BE2C (cell line): ENCODE results near the gene MUC4.

Source experiments
- DNase-seq: peaks from one replicate; pipeline ENCODE4 v3.0.0-alpha.2; 2020
- H3K27me3 ChIP-seq: fragments of 250-450 bp; sonication (Bioruptor Pico); 2 replicates; pipeline ENCODE4 v1.5.1; 2020; ENCODE audit warnings: mild to moderate bottlenecking
- H3K36me3 ChIP-seq: fragments of 250-450 bp; sonication (Bioruptor Pico); 2 replicates; pipeline ENCODE4 v1.5.1; 2020; ENCODE audit warnings: mild to moderate bottlenecking
- H3K4me1 ChIP-seq: fragments of 250-450 bp; sonication (Bioruptor Pico); 2 replicates; pipeline ENCODE4 v1.5.1; 2020
- H3K4me3 ChIP-seq: 2 replicates; pipeline ENCODE4 v1.5.1; 2011; ENCODE audit warnings: low read depth, low read length
- H3K9me3 ChIP-seq: fragments of 250-450 bp; sonication (Bioruptor Pico); 2 replicates; pipeline ENCODE4 v1.5.1; 2020
- TF ChIP-seq, protein P1 (sequence below): IDR thresholded peaks from 2 replicates; pipeline ENCODE4 v1.5.1; 2012; ENCODE audit warnings: mild to moderate bottlenecking, low read depth, low read length

Gene MUC4

DNA sequence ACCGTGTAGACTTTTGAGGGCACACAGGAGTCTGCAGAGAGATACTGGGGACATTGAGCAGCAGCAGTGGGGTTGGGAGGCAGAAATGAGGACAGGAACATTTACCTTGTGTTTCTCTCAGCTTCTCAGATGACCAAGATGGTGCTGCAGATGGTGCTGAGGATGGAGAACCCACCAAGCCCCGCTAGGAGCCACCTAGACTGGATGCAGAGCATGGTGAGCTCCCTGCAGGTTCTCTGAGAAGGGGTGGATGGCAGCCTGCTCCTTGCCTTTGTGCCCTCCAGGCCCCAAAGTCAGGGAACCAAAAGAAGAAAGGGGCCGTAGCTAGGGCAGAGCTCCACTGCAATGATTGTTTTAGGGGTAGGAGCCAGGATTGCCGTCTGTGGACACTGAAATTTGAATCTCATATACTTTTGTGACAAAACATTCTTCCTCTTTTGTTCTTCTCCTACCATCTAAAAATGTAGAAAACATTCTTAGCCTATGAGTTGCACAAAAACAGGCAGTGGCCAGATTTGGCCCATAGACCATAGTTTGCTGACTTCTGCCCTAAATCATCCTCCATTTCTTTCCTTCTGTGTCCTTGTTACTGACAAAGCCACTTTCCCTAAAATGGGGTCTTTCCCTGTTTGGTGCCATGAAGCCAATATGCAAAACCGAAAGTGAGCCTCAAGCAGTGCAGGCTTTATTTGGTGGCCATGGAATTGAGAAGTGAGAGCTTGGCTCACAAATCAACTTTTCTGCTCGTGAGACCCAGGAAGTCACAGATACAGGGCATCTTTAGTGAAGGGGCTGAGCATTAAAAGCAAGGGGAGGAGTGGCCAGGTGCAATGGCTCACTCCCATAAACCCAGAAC lies 102.9 kb downstream of the MUC4 start:
- Histone ChIP-seq H3K4me3 (no peak overlapping the region), H3K27me3 (no peaks in the 10 kb centered on the region), H3K4me1 (no peaks in the 10 kb centered on the region), H3K36me3 (no peaks in the 10 kb centered on the region), H3K9me3 (no peaks in the 10 kb centered on the region)
- TF ChIP-seq, protein P1, sequence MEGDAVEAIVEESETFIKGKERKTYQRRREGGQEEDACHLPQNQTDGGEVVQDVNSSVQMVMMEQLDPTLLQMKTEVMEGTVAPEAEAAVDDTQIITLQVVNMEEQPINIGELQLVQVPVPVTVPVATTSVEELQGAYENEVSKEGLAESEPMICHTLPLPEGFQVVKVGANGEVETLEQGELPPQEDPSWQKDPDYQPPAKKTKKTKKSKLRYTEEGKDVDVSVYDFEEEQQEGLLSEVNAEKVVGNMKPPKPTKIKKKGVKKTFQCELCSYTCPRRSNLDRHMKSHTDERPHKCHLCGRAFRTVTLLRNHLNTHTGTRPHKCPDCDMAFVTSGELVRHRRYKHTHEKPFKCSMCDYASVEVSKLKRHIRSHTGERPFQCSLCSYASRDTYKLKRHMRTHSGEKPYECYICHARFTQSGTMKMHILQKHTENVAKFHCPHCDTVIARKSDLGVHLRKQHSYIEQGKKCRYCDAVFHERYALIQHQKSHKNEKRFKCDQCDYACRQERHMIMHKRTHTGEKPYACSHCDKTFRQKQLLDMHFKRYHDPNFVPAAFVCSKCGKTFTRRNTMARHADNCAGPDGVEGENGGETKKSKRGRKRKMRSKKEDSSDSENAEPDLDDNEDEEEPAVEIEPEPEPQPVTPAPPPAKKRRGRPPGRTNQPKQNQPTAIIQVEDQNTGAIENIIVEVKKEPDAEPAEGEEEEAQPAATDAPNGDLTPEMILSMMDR: no peak
- no peak for DNase-seq

DNA sequence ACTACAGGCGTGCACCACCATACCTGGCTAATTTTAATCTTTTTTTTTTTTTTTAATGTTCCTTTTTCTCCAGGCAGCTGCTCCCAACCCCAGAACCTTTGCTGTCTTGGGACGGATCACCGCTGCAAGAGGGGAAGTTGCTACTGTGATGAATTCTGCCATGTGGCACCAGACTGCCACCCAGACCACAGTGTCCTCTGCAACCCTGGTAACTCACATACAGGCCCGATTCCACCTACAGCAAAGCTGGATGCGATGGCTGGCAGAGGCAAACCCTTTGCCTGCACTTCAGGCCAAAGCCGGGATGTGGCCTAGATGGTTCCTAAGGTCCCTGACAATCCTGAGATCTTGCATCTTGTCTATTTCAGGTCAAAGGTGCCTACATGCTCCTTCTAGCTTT lies 103.7 kb downstream of the MUC4 start:
- Histone ChIP-seq H3K36me3 (no peaks in the 10 kb centered on the region), H3K9me3 (no peaks in the 10 kb centered on the region), H3K4me1 (no peaks in the 10 kb centered on the region), H3K27me3 (no peaks in the 10 kb centered on the region), H3K4me3 (no peak overlapping the region)
- DNase-seq: no peak
- TF ChIP-seq, protein P1: no peak

DNA sequence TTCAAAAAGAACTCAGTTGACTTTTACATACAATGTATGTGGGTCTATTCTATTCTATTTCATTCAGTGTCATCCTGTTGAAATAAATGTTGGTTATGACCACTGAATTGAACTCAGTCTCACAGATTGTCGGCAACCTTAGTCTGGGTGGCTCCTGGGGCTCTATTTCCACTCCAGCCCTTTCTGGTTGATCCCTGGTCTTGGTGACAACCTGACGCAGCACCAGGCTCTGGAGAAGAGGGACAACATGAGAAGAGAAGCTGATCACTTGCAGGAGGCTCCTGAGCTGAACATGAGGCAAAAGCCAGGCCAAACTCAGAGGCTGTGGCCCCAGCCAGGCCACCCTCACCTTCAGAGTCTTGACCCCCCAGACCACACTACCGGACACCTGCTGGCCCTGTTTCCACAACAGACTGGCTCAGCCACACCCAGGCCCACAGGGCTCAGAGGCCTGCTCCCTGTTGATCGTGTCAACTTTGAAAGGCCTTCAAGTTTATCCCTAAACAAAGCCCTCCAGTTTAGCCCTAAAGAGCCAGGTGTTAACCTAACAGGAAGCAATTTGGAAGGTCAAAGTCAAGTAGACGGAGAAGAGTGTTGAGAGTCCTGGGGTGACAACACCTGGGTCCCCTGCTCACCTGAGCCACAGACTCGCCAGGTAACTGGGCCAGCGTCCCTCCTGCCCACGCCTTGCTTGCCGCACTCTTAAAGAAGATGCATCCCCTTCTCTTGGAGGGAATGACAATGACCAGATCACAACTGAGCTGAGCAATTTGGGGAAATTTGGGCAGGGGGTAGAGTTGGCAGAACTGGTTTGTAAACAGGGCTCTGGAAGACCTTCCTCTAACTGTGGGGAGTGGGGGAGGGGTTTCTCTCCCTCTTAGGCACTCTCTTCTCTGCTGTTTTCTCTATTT lies 106.4 kb downstream of the MUC4 start:
- TF ChIP-seq, protein P1: no peak
- no peaks in the 10 kb centered on the region for H3K36me3 ChIP-seq
- no peak for DNase-seq

DNA sequence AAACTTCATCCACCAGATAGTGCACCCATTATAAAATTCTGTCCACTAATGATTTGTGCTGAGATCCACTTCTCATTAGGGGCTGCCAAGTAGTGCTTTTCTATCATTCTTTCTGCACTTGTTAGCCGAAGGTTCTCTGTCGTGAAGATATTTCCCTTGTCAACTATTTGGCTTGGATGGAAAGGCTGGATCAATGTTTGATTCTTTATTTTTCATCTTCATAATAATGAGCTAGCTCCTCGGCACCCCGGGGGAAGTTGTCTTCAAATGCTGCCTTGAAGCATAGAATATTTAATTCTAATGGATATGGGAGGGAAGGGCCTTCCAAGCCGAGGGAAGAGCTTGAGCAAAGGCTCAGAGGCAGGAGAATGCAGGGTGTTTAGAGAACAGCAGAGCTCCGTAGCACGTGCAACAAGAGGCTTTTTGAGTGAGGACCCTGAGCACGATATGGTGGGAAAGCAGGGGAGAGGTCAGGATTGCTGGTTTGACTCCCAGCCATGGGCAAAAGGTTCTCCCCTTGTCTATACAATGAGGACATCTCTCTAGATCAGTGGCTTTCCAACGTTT lies 107.2 kb downstream of the MUC4 start:
- no peaks in the 10 kb centered on the region for H3K36me3 ChIP-seq
- TF ChIP-seq, protein P1: no peak
- H3K9me3 ChIP-seq: no peaks in the 10 kb centered on the region
- H3K4me1 ChIP-seq: no peaks in the 10 kb centered on the region
- DNase-seq: no peak
- no peak overlapping the region for H3K4me3 ChIP-seq
- H3K27me3 ChIP-seq: no peaks in the 10 kb centered on the region

More for the DNA sequence above, 106.4 kb downstream of the MUC4 start:
- no peaks in the 10 kb centered on the region for H3K4me1 ChIP-seq
- H3K4me3 ChIP-seq: no peak overlapping the region
- no peaks in the 10 kb centered on the region for H3K9me3 ChIP-seq
- H3K27me3 ChIP-seq: no peaks in the 10 kb centered on the region

DNA sequence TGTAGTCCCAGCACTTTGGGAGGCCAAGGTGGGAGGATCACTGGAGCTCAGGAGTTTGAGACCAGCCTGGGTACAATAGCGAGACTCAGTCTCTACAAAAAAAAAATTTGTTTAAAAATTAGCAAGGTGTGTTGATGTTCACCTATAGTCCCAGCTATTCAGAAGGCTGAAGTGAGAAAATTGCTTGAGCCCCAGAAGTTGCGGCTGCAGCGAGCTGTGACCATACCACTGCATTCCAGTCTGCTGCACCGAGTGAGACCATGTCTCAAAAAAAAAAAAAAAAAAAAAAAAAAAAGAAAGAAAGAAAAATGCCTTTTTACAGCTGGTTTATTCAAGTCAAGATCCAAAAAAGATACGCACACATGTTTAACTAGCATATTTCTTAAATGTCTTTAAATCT lies 108.0 kb downstream of the MUC4 start:
- no peak for DNase-seq
- TF ChIP-seq, protein P1: no peak
- Histone ChIP-seq H3K9me3 (no peaks in the 10 kb centered on the region), H3K36me3 (no peaks in the 10 kb centered on the region), H3K4me3 (no peak overlapping the region), H3K4me1 (no peaks in the 10 kb centered on the region), H3K27me3 (no peaks in the 10 kb centered on the region)
